ENCODE data around the gene GPANK1.

The GPANK1 gene

GRCh38 chr6:31627690-31628287 is 37.0 kb downstream of the GPANK1 start:
- intact Hi-C loops (cut with DNase I): no loop called here
- DNase-seq: no peak

- no peak for DNase-seq
- intact Hi-C loops (cut with DNase I): no loop called here
Measured at GRCh38 chr6:31626952-31627351, 37.8 kb downstream of the GPANK1 start.

- DNase-seq: no peak
- intact Hi-C loops (cut with DNase I): no loop called here
Measured at GRCh38 chr6:31624070-31624469, 40.7 kb downstream of the GPANK1 start.

GRCh38 chr6:31622684-31623091 is 42.1 kb downstream of the GPANK1 start:
- intact Hi-C loops (cut with DNase I): no loop called here

GRCh38 chr6:31621991-31622390 is 42.8 kb downstream of the GPANK1 start:
- intact Hi-C loops (cut with DNase I): no loop called here
- DNase-seq: peak in 1 of 10 donors; percentile 14

More at GRCh38 chr6:31622684-31623091, 42.1 kb downstream of the GPANK1 start:
- DNase-seq: no peak

- intact Hi-C loops (cut with DNase I): no loop called here
- DNase-seq: no peak
Measured at GRCh38 chr6:31621320-31621939, 43.4 kb downstream of the GPANK1 start.

GRCh38 chr6:31620586-31621319 is 44.0 kb downstream of the GPANK1 start, which contains the start of gene PRRC2A:
PRRC2A (plus strand) TSS chr6:31620715; CDS start chr6:31622790, 2,075 bp downstream.
- intact Hi-C loops (cut with DNase I): loop anchor here (1.0 kb wide), 1 partner anchor 32 kb away; the partner anchor contains the start of gene BAG6
- DNase-seq: peak in 4 of 10 donors; percentile 61 to 93 (median 88)

- peak; percentile 90 to 100 (median 97) for DNase-seq
- intact Hi-C loops (cut with DNase I): loop anchor here (1.0 kb wide), 1 partner anchor 32 kb away; the partner anchor contains the start of gene BAG6
Measured at GRCh38 chr6:31619805-31620585, 44.8 kb downstream of the GPANK1 start.

- no peak for DNase-seq
- intact Hi-C loops (cut with DNase I): no loop called here
Measured at GRCh38 chr6:31617010-31617409, 47.8 kb downstream of the GPANK1 start.

GRCh38 chr6:31615748-31616147 is 49.0 kb downstream of the GPANK1 start:
- DNase-seq: no peak
- intact Hi-C loops (cut with DNase I): no loop called here

- intact Hi-C loops (cut with DNase I): no loop called here
Measured at GRCh38 chr6:31614684-31615578, 49.9 kb downstream of the GPANK1 start, which contains the start of gene AIF1. AIF1 (plus strand) TSS chr6:31615234; CDS start chr6:31615330, 96 bp downstream.

GRCh38 chr6:31614075-31614619 is 50.6 kb downstream of the GPANK1 start:
- no peak for DNase-seq
- intact Hi-C loops (cut with DNase I): no loop called here

More at GRCh38 chr6:31614684-31615578, 49.9 kb downstream of the GPANK1 start, which contains the start of gene AIF1:
- no peak for DNase-seq
